SU-DHL-6 (cell line): Measurements from ENCODE around the gene CEACAM18.
"Not testable (repeated sequence)": the region's sequence is repeated elsewhere in the genome, so short reads cannot be mapped to it uniquely, and the experiment has no call there.

Experiments
- CTCF ChIP-seq: fragments of 200-600 bp; sonication (generic); IDR thresholded peaks from one replicate; pipeline ENCODE4 v1.5.1; 2017; ENCODE audit warnings: antibody characterized with exemption, mild to moderate bottlenecking, low read length, moderate library complexity; ENCODE audit not compliant: insufficient read depth, poor library complexity, severe bottlenecking
- EZH2phosphoT487 ChIP-seq: fragments of 200-600 bp; sonication (generic), shearing (Covaris generic); conservative IDR thresholded peaks from 2 replicates; pipeline ENCODE4 v1.6.1; 2018; ENCODE audit warnings: mild to moderate bottlenecking, antibody characterized with exemption, low read length, moderate library complexity, mixed read lengths

DNA sequence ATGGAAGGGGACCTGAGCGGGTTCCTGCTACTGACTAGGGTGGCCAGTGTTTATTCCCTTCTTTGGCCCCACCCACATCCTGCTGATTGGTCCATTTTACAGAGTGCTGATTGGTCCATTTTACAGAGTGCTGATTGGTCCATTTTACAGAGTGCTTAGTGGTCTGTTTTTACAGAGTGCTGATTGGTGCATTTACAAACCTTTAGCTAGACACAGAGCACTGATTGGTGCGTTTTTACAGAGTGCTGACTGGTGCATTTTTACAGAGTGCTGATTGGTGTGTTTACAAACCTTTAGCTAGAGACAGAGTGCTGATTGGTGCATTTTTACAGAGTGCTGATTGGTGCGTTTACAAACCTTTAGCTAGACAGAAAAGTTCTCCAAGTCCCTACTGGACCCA, 30.8 kb upstream of the CEACAM18 start:
- not testable (repeated sequence) for TF ChIP-seq CTCF, EZH2phosphoT487
